K562 (cell line): ENCODE results near the gene PUSL1.

ENCODE experiments used
- CTCF ChIP-seq, 3 experiments: IDR thresholded peaks in 2 of 3; conservative IDR thresholded peaks in 1 of 3; 2 replicates each; pipeline ENCODE4 v1.5.1; 2011 to 2012; ENCODE audit warnings: low read length in 3 of 3, mild to moderate bottlenecking in 3 of 3, control low read depth in 2 of 3, improper control_type of control experiment in 1 of 3, inconsistent platforms in 1 of 3, low read depth in 1 of 3, mixed read lengths in 1 of 3, moderate library complexity in 1 of 3; ENCODE audit not compliant: insufficient read depth in 2 of 3
- EHMT2 ChIP-seq: fragments of 450-650 bp; IDR thresholded peaks from 2 replicates; pipeline ENCODE4 v1.6.1; 2018; ENCODE audit warnings: antibody characterized with exemption
- GATAD2A ChIP-seq: fragments of 450-650 bp; IDR thresholded peaks from 2 replicates; pipeline ENCODE4 v1.6.1; 2017
- MAFG ChIP-seq: fragments of 450-650 bp; conservative IDR thresholded peaks from 2 replicates; pipeline ENCODE4 v1.6.1; 2016; ENCODE audit warnings: missing genetic modification characterization, missing compliant biosample characterization
- YY1 ChIP-seq, 3 experiments: IDR thresholded peaks; 2 replicates each; pipeline ENCODE4 v1.6.1; 2011; ENCODE audit warnings: low read length in 2 of 3, mild to moderate bottlenecking in 2 of 3, moderate library complexity in 2 of 3, borderline replicate concordance in 1 of 3, control low read depth in 1 of 3, low read depth in 1 of 3; ENCODE audit not compliant: insufficient read depth in 3 of 3, insufficient replicate concordance in 2 of 3, control insufficient read depth in 1 of 3, insufficient read length in 1 of 3; ENCODE audit errors: extremely low read depth in 1 of 3
- TF ChIP-seq, protein P1 (sequence below), 3 experiments: fragments of 200-800 bp in 1 of 3; fragments of 250-450 bp in 1 of 3; fragments of 450-650 bp in 1 of 3; sonication (Bioruptor Pico) in 1 of 3; sonication (Bioruptor generic) in 1 of 3; formaldehyde crosslinking in 1 of 3; IDR thresholded peaks; 2 replicates each; pipeline versions ENCODE4 v1.6.1 to v1.8.0; 2016 to 2022; ENCODE audit warnings: mild to moderate bottlenecking in 2 of 3, missing genetic modification characterization in 2 of 3, missing compliant biosample characterization in 1 of 3, moderate library complexity in 1 of 3

GRCh38 chr1:1273512-1274298 is 34.7 kb upstream of the PUSL1 start, which contains the start of gene UBE2J2:
- TF ChIP-seq EHMT2 = no peak
- TF ChIP-seq, protein P1, sequence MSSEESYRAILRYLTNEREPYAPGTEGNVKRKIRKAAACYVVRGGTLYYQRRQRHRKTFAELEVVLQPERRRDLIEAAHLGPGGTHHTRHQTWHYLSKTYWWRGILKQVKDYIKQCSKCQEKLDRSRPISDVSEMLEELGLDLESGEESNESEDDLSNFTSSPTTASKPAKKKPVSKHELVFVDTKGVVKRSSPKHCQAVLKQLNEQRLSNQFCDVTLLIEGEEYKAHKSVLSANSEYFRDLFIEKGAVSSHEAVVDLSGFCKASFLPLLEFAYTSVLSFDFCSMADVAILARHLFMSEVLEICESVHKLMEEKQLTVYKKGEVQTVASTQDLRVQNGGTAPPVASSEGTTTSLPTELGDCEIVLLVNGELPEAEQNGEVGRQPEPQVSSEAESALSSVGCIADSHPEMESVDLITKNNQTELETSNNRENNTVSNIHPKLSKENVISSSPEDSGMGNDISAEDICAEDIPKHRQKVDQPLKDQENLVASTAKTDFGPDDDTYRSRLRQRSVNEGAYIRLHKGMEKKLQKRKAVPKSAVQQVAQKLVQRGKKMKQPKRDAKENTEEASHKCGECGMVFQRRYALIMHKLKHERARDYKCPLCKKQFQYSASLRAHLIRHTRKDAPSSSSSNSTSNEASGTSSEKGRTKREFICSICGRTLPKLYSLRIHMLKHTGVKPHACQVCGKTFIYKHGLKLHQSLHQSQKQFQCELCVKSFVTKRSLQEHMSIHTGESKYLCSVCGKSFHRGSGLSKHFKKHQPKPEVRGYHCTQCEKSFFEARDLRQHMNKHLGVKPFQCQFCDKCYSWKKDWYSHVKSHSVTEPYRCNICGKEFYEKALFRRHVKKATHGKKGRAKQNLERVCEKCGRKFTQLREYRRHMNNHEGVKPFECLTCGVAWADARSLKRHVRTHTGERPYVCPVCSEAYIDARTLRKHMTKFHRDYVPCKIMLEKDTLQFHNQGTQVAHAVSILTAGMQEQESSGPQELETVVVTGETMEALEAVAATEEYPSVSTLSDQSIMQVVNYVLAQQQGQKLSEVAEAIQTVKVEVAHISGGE (CRISPR knock-in tag; IDR thresholded peaks at IDR 0.05) = peak in 1 of 3 experiments; percentile 85; a peak in 2 of 6 replicates
- TF ChIP-seq MAFG (tag) = no peak
- TF ChIP-seq GATAD2A = 0 out of 2 replicates have a peak, but pooled peaks have one; percentile 35
- TF ChIP-seq CTCF (IDR thresholded peaks at IDR 0.05 in 2 of 3, conservative IDR thresholded peaks at IDR 0.05 in 1 of 3; ENCODE audit: insufficient read depth in 2 of 3, low read depth in 1 of 3, low read length in 3 of 3) = no peak; a peak in 1 of 6 replicates
- TF ChIP-seq YY1 (IDR thresholded peaks at IDR 0.05; ENCODE audit: borderline replicate concordance in 1 of 3, control insufficient read depth in 1 of 3, extremely low read depth in 1 of 3, insufficient read depth in 3 of 3, insufficient read length in 1 of 3, insufficient replicate concordance in 2 of 3, low read depth in 1 of 3, low read length in 2 of 3) = peak; percentile 90 to 99 (median 98)
